K562 (cell line): ENCODE results near the gene GFOD2. TPM values are rescaled to one million over a fixed set of nuclear protein-coding genes. Genes with fewer than 3 reads are reported as not detected.

Experiments
- ATAC-seq: fragments of 200-7000 bp; cut with Tn5 transposase; 3 replicates; pipeline ENCODE4 v1.9.1; 2020; ENCODE audit warnings: moderate library complexity
- BruUV-seq: library from RNA; stranded (reverse); fragments of 400-500 nt; replicated peaks from 2 replicates; lab custom pipeline; 2021; lab: Mats Ljungman, UMichigan
- CTCF ChIA-PET: fragments of 300-600 bp; formaldehyde crosslinking; extraction: SDS; loops from one replicate; lab custom pipeline; 2021; ENCODE audit warnings: low intra/inter-chr PET ratio; lab: Yijun Ruan, JAX
- POLR2A ChIA-PET: fragments of 300-600, 350-650 bp; sonication (Branson Sonifier 250); formaldehyde crosslinking; extraction: SDS; loops from one replicate; lab custom pipeline; 2021; ENCODE audit warnings: antibody characterized with exemption, inconsistent platforms; lab: Yijun Ruan, JAX
- DNase-seq, 4 experiments: peaks; one replicate each; pipeline versions ENCODE4 v3.0.0 to v3.0.0-alpha.2; 2011 to 2018; ENCODE audit warnings: low spot score in 3 of 4, mixed read lengths in 3 of 4; ENCODE audit errors: extremely low read depth in 1 of 4
- FAIRE-seq: peaks from 2 replicates; lab custom pipeline; 2011; peaks lifted over from hg19 to GRCh38; lab: Jason Lieb, UNC
- H2AFZ ChIP-seq: 2 replicates; pipeline ENCODE4 v1.6.0; 2011; ENCODE audit warnings: low read depth, low read length, control low read depth, inconsistent platforms
- H3K27ac ChIP-seq: fragments of 200-600 bp; 3 replicates; pipeline ENCODE4 v1.8.0; 2011; ENCODE audit warnings: low read depth, mild to moderate bottlenecking, control low read depth, inconsistent platforms, low read length, moderate library complexity, mixed read lengths; ENCODE audit errors: extremely low read depth
- H3K27me3 ChIP-seq, 2 experiments: fragments of 300-600 bp in 1 of 2; 2 replicates in 1 of 2; 3 replicates in 1 of 2; pipeline versions ENCODE4 v1.6.0 to v1.8.0; 2011; ENCODE audit warnings: inconsistent platforms in 2 of 2, low read length in 2 of 2, mild to moderate bottlenecking in 1 of 2, mixed read lengths in 1 of 2, moderate library complexity in 1 of 2; ENCODE audit not compliant: control insufficient read depth in 2 of 2, insufficient read depth in 2 of 2
- H3K36me3 ChIP-seq: fragments of 300-600 bp; 3 replicates; pipeline ENCODE4 v1.8.0; 2011; ENCODE audit warnings: mild to moderate bottlenecking, low read length, inconsistent platforms; ENCODE audit not compliant: control insufficient read depth, insufficient read depth
- H3K4me1 ChIP-seq, 2 experiments: fragments of 200-600 bp in 1 of 2; replicated peaks in 1 of 2; 2 replicates in 1 of 2; 3 replicates in 1 of 2; pipeline versions ENCODE4 v1.5.1 to v1.8.0; 2011; ENCODE audit warnings: inconsistent platforms in 2 of 2, low read length in 2 of 2, mild to moderate bottlenecking in 1 of 2, mixed read lengths in 1 of 2, moderate library complexity in 1 of 2; ENCODE audit not compliant: control insufficient read depth in 2 of 2, insufficient read depth in 2 of 2
- H3K4me2 ChIP-seq: 2 replicates; pipeline ENCODE4 v1.6.1; 2011; ENCODE audit warnings: low read length, control low read depth, inconsistent platforms, mixed read lengths; ENCODE audit not compliant: insufficient read depth
- H3K4me3 ChIP-seq: fragments of 200-600 bp; sonication (generic), shearing (Covaris generic); 2 replicates; pipeline ENCODE4 v1.5.1; 2016; ENCODE audit warnings: control low read depth, inconsistent platforms
- H3K79me2 ChIP-seq: fragments of 200-600 bp; 3 replicates; pipeline ENCODE4 v1.8.0; 2011; ENCODE audit warnings: low read length, inconsistent platforms; ENCODE audit not compliant: control insufficient read depth, insufficient read depth
- H3K9ac ChIP-seq, 2 experiments: 2 replicates each; pipeline versions ENCODE4 v1.6.0 to v1.6.1; 2011; ENCODE audit warnings: low read depth in 2 of 2, low read length in 2 of 2, control low read depth in 1 of 2, inconsistent platforms in 1 of 2, mild to moderate bottlenecking in 1 of 2, mixed read lengths in 1 of 2; ENCODE audit not compliant: insufficient read depth in 1 of 2
- H3K9me1 ChIP-seq: one replicate; pipeline ENCODE4 v1.6.0; 2011; ENCODE audit warnings: inconsistent platforms, mild to moderate bottlenecking, low read length, moderate library complexity; ENCODE audit not compliant: control insufficient read depth, insufficient read depth
- H3K9me3 ChIP-seq: replicated peaks from 2 replicates; pipeline ENCODE4 v1.5.1; 2011; ENCODE audit warnings: low read depth, low read length, inconsistent platforms; ENCODE audit not compliant: control insufficient read depth, insufficient read depth
- H4K20me1 ChIP-seq: replicated peaks from 2 replicates; pipeline ENCODE4 v1.6.1; 2011; ENCODE audit warnings: low read length, inconsistent platforms, mixed read lengths; ENCODE audit not compliant: control insufficient read depth, insufficient read depth
- BHLHE40 ChIP-seq: IDR thresholded peaks from 2 replicates; pipeline ENCODE4 v1.6.1; 2011; ENCODE audit warnings: low read length, improper control_type of control experiment
- ETS2 ChIP-seq: IDR thresholded peaks from 2 replicates; pipeline ENCODE4 v1.6.1; 2016; ENCODE audit warnings: borderline replicate concordance, missing genetic modification characterization, mild to moderate bottlenecking, moderate library complexity, missing compliant biosample characterization; ENCODE audit not compliant: poor library complexity, severe bottlenecking
- HDAC6 ChIP-seq: IDR thresholded peaks from 2 replicates; pipeline ENCODE4 v1.6.1; 2012; ENCODE audit warnings: low read depth, mild to moderate bottlenecking, control low read depth, inconsistent platforms, low read length, moderate library complexity
- RBM22 ChIP-seq: fragments of 200-400 bp; formaldehyde crosslinking; IDR thresholded peaks from 2 replicates; pipeline ENCODE4 v1.6.1; 2018; ENCODE audit warnings: low read length, low read depth; ENCODE audit not compliant: poor library complexity, severe bottlenecking
- ZC3H4 ChIP-seq: sonication (generic); formaldehyde crosslinking; IDR thresholded peaks from 2 replicates; pipeline ENCODE4 v1.9.0; 2021; ENCODE audit warnings: missing genetic modification reagents, borderline replicate concordance
- WGBS: fragments of 100-300 bp; shearing (Covaris generic); methylation state at CpG from one replicate; pipeline ENCODE4 v1.1.6; 2016; ENCODE audit warnings: low coverage, mixed read lengths; ENCODE audit not compliant: insufficient coverage; ENCODE audit errors: missing lambda C conversion rate; 5-methylcytosine and 5-hydroxymethylcytosine counted together
- in situ Hi-C: fragments of 300-500 bp; cut with MboI; formaldehyde crosslinking; loops from 4 replicates; pipeline ENCODE4 v1.15.0; 2018; ENCODE audit warnings: inconsistent platforms, mixed read lengths
- intact Hi-C: fragments of 100-400 bp; cut with micrococcal nuclease; formaldehyde crosslinking; loops from 2 replicates; pipeline ENCODE4 v1.14.2; 2022
- polyA plus RNA-seq, 8 experiments: library from polyadenylated mRNA; depleted of rRNA in 4 of 8; stranded (reverse) in 5 of 8; unstranded in 3 of 8; fragments of >200 nt; fragmentation: Nextera tagmentation in 2 of 8; fragmentation: Illumina TruSeq in 1 of 8; extraction: Ambion mirVana in 2 of 8; extraction: Trizol in 1 of 8; gene quantifications; 2 replicates each; pipeline versions ENCODE4 v1.2.1 to v1.2.3, GENCODE V29; 2011 to 2014; ENCODE audit warnings: inconsistent platforms in 1 of 8, missing spikeins in 1 of 8
- total RNA-seq, 7 experiments: library from RNA; depleted of rRNA in 6 of 7; stranded (reverse); fragments of >200 nt in 6 of 7; fragmentation: Illumina TruSeq in 2 of 7; extraction: Trizol in 2 of 7; gene quantifications; 2 replicates each; pipeline versions ENCODE4 v1.2.1 to v1.2.3, GENCODE V29; 2011 to 2021; ENCODE audit warnings: low replicate concordance in 1 of 7
- TF ChIP-seq, protein P1 (sequence below): fragments of 450-650 bp; formaldehyde crosslinking; IDR thresholded peaks from 2 replicates; pipeline ENCODE4 v1.4.0; 2020; ENCODE audit warnings: mild to moderate bottlenecking, moderate library complexity
- TF ChIP-seq, protein P2 (sequence below): sonication (generic); formaldehyde crosslinking; IDR thresholded peaks from 2 replicates; pipeline ENCODE4 v1.8.1; 2022; ENCODE audit warnings: missing genetic modification reagents
- TF ChIP-seq, protein P3 (sequence below): fragments of 450-650 bp; IDR thresholded peaks from 2 replicates; pipeline ENCODE4 v1.6.1; 2016; ENCODE audit warnings: mild to moderate bottlenecking, moderate library complexity

GFOD2 gene
- total and polyA plus RNA-seq, 9 of the 15 experiments (the other 6 are each of a cell fraction or from before 2014, with no cell fraction given) = 1.9 to 15.8 (median 11.1) TPM

DNA sequence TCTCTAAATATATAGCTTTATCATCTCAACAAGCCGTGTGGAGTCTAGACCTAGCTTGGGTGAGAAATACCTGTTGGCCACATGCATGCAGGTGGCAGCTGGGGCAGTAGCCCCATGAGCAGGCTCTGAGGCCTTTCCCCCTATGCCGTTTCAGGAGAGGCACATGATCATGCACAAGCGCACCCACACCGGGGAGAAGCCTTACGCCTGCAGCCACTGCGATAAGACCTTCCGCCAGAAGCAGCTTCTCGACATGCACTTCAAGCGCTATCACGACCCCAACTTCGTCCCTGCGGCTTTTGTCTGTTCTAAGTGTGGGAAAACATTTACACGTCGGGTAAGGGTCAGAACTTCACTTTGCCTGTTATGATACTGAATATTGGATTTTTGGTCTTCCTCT is 90.9 kb downstream of the GFOD2 start:
- H3K27ac ChIP-seq = no peak overlapping the region
- FAIRE-seq (no peak), DNase-seq (no peak), ATAC-seq (no peak; the same call in 2 of the 3 replicates)
- H3K9me1 ChIP-seq = no peaks in the 10 kb centered on the region
- in situ Hi-C loops = no loop called here
- H3K4me1 ChIP-seq = no peaks in the 10 kb centered on the region; a peak in 2 of 5 replicates
- H3K9me3 ChIP-seq = no peaks in the 10 kb centered on the region
- peaks cover 80% of the 10 kb centered on the region for H3K36me3 ChIP-seq
- BruUV-seq = no TSS peak
- POLR2A ChIA-PET = interaction anchor here (1.0 kb wide), 1 partner anchor 15 kb away, joined by 3 read pairs; no protein-coding TSS in a partner anchor
- H3K79me2 ChIP-seq = no peaks in the 10 kb centered on the region
- WGBS = 89% methylated on average over 14 of the region's 14 CpGs
- intact Hi-C loops = no loop called here
- no peak overlapping the region for H2AFZ ChIP-seq
- no peak overlapping the region for H3K4me3 ChIP-seq
- CTCF ChIA-PET = no interaction called here
- 0 out of 4 replicates have a peak overlapping the region, but pooled peaks of 1 of the 2 experiments have one; percentile 22 for H3K9ac ChIP-seq
- H3K27me3 ChIP-seq = no peaks in the 10 kb centered on the region
- H4K20me1 ChIP-seq = no peaks in the 10 kb centered on the region
- H3K4me2 ChIP-seq = no peak overlapping the region
- TF ChIP-seq BHLHE40 (no peak), ZC3H4 (CRISPR knock-in tag) (no peak), HDAC6 (no peak), ETS2 (tag) (no peak), RBM22 (no peak)
- TF ChIP-seq, protein P1, sequence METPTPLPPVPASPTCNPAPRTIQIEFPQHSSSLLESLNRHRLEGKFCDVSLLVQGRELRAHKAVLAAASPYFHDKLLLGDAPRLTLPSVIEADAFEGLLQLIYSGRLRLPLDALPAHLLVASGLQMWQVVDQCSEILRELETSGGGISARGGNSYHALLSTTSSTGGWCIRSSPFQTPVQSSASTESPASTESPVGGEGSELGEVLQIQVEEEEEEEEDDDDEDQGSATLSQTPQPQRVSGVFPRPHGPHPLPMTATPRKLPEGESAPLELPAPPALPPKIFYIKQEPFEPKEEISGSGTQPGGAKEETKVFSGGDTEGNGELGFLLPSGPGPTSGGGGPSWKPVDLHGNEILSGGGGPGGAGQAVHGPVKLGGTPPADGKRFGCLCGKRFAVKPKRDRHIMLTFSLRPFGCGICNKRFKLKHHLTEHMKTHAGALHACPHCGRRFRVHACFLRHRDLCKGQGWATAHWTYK (CRISPR knock-in tag) = no peak
- TF ChIP-seq, protein P2, sequence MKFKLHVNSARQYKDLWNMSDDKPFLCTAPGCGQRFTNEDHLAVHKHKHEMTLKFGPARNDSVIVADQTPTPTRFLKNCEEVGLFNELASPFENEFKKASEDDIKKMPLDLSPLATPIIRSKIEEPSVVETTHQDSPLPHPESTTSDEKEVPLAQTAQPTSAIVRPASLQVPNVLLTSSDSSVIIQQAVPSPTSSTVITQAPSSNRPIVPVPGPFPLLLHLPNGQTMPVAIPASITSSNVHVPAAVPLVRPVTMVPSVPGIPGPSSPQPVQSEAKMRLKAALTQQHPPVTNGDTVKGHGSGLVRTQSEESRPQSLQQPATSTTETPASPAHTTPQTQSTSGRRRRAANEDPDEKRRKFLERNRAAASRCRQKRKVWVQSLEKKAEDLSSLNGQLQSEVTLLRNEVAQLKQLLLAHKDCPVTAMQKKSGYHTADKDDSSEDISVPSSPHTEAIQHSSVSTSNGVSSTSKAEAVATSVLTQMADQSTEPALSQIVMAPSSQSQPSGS (CRISPR knock-in tag) = no peak
- TF ChIP-seq, protein P3, sequence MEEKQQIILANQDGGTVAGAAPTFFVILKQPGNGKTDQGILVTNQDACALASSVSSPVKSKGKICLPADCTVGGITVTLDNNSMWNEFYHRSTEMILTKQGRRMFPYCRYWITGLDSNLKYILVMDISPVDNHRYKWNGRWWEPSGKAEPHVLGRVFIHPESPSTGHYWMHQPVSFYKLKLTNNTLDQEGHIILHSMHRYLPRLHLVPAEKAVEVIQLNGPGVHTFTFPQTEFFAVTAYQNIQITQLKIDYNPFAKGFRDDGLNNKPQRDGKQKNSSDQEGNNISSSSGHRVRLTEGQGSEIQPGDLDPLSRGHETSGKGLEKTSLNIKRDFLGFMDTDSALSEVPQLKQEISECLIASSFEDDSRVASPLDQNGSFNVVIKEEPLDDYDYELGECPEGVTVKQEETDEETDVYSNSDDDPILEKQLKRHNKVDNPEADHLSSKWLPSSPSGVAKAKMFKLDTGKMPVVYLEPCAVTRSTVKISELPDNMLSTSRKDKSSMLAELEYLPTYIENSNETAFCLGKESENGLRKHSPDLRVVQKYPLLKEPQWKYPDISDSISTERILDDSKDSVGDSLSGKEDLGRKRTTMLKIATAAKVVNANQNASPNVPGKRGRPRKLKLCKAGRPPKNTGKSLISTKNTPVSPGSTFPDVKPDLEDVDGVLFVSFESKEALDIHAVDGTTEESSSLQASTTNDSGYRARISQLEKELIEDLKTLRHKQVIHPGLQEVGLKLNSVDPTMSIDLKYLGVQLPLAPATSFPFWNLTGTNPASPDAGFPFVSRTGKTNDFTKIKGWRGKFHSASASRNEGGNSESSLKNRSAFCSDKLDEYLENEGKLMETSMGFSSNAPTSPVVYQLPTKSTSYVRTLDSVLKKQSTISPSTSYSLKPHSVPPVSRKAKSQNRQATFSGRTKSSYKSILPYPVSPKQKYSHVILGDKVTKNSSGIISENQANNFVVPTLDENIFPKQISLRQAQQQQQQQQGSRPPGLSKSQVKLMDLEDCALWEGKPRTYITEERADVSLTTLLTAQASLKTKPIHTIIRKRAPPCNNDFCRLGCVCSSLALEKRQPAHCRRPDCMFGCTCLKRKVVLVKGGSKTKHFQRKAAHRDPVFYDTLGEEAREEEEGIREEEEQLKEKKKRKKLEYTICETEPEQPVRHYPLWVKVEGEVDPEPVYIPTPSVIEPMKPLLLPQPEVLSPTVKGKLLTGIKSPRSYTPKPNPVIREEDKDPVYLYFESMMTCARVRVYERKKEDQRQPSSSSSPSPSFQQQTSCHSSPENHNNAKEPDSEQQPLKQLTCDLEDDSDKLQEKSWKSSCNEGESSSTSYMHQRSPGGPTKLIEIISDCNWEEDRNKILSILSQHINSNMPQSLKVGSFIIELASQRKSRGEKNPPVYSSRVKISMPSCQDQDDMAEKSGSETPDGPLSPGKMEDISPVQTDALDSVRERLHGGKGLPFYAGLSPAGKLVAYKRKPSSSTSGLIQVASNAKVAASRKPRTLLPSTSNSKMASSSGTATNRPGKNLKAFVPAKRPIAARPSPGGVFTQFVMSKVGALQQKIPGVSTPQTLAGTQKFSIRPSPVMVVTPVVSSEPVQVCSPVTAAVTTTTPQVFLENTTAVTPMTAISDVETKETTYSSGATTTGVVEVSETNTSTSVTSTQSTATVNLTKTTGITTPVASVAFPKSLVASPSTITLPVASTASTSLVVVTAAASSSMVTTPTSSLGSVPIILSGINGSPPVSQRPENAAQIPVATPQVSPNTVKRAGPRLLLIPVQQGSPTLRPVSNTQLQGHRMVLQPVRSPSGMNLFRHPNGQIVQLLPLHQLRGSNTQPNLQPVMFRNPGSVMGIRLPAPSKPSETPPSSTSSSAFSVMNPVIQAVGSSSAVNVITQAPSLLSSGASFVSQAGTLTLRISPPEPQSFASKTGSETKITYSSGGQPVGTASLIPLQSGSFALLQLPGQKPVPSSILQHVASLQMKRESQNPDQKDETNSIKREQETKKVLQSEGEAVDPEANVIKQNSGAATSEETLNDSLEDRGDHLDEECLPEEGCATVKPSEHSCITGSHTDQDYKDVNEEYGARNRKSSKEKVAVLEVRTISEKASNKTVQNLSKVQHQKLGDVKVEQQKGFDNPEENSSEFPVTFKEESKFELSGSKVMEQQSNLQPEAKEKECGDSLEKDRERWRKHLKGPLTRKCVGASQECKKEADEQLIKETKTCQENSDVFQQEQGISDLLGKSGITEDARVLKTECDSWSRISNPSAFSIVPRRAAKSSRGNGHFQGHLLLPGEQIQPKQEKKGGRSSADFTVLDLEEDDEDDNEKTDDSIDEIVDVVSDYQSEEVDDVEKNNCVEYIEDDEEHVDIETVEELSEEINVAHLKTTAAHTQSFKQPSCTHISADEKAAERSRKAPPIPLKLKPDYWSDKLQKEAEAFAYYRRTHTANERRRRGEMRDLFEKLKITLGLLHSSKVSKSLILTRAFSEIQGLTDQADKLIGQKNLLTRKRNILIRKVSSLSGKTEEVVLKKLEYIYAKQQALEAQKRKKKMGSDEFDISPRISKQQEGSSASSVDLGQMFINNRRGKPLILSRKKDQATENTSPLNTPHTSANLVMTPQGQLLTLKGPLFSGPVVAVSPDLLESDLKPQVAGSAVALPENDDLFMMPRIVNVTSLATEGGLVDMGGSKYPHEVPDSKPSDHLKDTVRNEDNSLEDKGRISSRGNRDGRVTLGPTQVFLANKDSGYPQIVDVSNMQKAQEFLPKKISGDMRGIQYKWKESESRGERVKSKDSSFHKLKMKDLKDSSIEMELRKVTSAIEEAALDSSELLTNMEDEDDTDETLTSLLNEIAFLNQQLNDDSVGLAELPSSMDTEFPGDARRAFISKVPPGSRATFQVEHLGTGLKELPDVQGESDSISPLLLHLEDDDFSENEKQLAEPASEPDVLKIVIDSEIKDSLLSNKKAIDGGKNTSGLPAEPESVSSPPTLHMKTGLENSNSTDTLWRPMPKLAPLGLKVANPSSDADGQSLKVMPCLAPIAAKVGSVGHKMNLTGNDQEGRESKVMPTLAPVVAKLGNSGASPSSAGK = no peak
